IMR-90 (cell line): Measurements from ENCODE around the gene AMY1C. TPM values are rescaled to one million over a fixed set of nuclear protein-coding genes. Genes with fewer than 3 reads are reported as not detected.
"Not testable (repeated sequence)": the region's sequence is repeated elsewhere in the genome, so short reads cannot be mapped to it uniquely, and the experiment has no call there.

Source experiments
- ATAC-seq: fragments of 200-7000 bp; cut with Tn5 transposase; 2 replicates; pipeline ENCODE4 v1.9.1; 2020; ENCODE audit warnings: low read depth, mild to moderate bottlenecking, moderate library complexity
- BruUV-seq: library from RNA; stranded (reverse); fragments of 400-500 nt; replicated peaks from 2 replicates; lab custom pipeline; 2021; lab: Mats Ljungman, UMichigan
- CTCF ChIA-PET: fragments of 300-600 bp; formaldehyde crosslinking; extraction: SDS; loops from one replicate; lab custom pipeline; 2021; ENCODE audit warnings: antibody characterized with exemption; lab: Yijun Ruan, JAX
- POLR2A ChIA-PET: fragments of 300-600 bp; sonication (Branson Sonifier 250); formaldehyde crosslinking; loops from one replicate; lab custom pipeline; 2022; ENCODE audit warnings: antibody characterized with exemption; ENCODE audit not compliant: unreplicated experiment; lab: Charles Lee
- DNase-seq: peaks from one replicate; pipeline ENCODE4 v3.0.0; 2013
- H2AFZ ChIP-seq: replicated peaks from 2 replicates; pipeline ENCODE3; 2013; ENCODE audit warnings: low read length, mild to moderate bottlenecking; ENCODE audit not compliant: poor library complexity
- H2AK5ac ChIP-seq: 2 replicates; pipeline ENCODE4 v1.6.1; 2013; ENCODE audit warnings: low read depth, low read length, inconsistent platforms
- H2AK9ac ChIP-seq: replicated peaks from 2 replicates; pipeline ENCODE3; 2013; ENCODE audit warnings: mild to moderate bottlenecking, low read depth, low read length, moderate library complexity; ENCODE audit not compliant: poor library complexity
- H2BK120ac ChIP-seq: 2 replicates; pipeline ENCODE4 v1.6.1; 2013; ENCODE audit warnings: low read depth, low read length, inconsistent platforms
- H2BK15ac ChIP-seq: 3 replicates; pipeline ENCODE4 v1.6.1; 2013; ENCODE audit warnings: low read depth, low read length, inconsistent platforms
- H2BK20ac ChIP-seq: 2 replicates; pipeline ENCODE4 v1.6.1; 2013; ENCODE audit warnings: low read depth, mild to moderate bottlenecking, inconsistent platforms, low read length, moderate library complexity
- H2BK5ac ChIP-seq: 2 replicates; pipeline ENCODE4 v1.6.1; 2013; ENCODE audit warnings: mild to moderate bottlenecking, low read depth, low read length, inconsistent platforms; ENCODE audit not compliant: poor library complexity, severe bottlenecking
- H3K14ac ChIP-seq: replicated peaks from 2 replicates; pipeline ENCODE4 v1.6.1; 2013; ENCODE audit warnings: low read depth, low read length, inconsistent platforms
- H3K18ac ChIP-seq: 2 replicates; pipeline ENCODE4 v1.6.1; 2013; ENCODE audit warnings: low read depth, low read length, control low read depth
- H3K23ac ChIP-seq: 2 replicates; pipeline ENCODE4 v1.6.1; 2013; ENCODE audit warnings: low read depth, low read length, inconsistent platforms
- H3K27ac ChIP-seq: 2 replicates; pipeline ENCODE4 v1.5.1; 2013; ENCODE audit warnings: mild to moderate bottlenecking, control low read depth, low read length; ENCODE audit not compliant: insufficient read depth
- H3K27me3 ChIP-seq: 2 replicates; pipeline ENCODE4 v1.6.1; 2013; ENCODE audit warnings: low read length; ENCODE audit not compliant: control insufficient read depth, insufficient read depth
- H3K36me3 ChIP-seq: 2 replicates; pipeline ENCODE4 v1.6.1; 2013; ENCODE audit warnings: low read length, mixed read lengths; ENCODE audit not compliant: control insufficient read depth, insufficient read depth
- H3K4ac ChIP-seq: 2 replicates; pipeline ENCODE4 v1.6.1; 2013; ENCODE audit warnings: low read depth, low read length, inconsistent platforms
- H3K4me1 ChIP-seq: 2 replicates; pipeline ENCODE4 v1.6.1; 2013; ENCODE audit warnings: low read length, mixed read lengths; ENCODE audit not compliant: control insufficient read depth, insufficient read depth
- H3K4me2 ChIP-seq: 2 replicates; pipeline ENCODE4 v1.6.1; 2013; ENCODE audit warnings: low read depth, mild to moderate bottlenecking, control low read depth, low read length, moderate library complexity
- H3K4me3 ChIP-seq: 2 replicates; pipeline ENCODE4 v1.5.1; 2013; ENCODE audit warnings: low read depth, mild to moderate bottlenecking, control low read depth, low read length, moderate library complexity; ENCODE audit not compliant: insufficient read depth
- H3K56ac ChIP-seq: 2 replicates; pipeline ENCODE4 v1.6.1; 2013; ENCODE audit warnings: low read length, inconsistent platforms; ENCODE audit not compliant: insufficient read depth; ENCODE audit errors: extremely low read depth
- H3K79me1 ChIP-seq, 2 experiments: 2 replicates each; pipeline ENCODE4 v1.6.1; 2013; ENCODE audit warnings: low read length in 2 of 2, inconsistent platforms in 1 of 2, low read depth in 1 of 2
- H3K9ac ChIP-seq: 2 replicates; pipeline ENCODE4 v1.6.1; 2013; ENCODE audit warnings: low read depth, low read length, control low read depth
- H3K9me1 ChIP-seq: 2 replicates; pipeline ENCODE4 v1.6.1; 2013; ENCODE audit warnings: low read length, inconsistent platforms; ENCODE audit not compliant: insufficient read depth
- H3K9me3 ChIP-seq: 2 replicates; pipeline ENCODE4 v1.6.1; 2013; ENCODE audit warnings: low read length; ENCODE audit not compliant: control insufficient read depth, insufficient read depth
- H4K20me1 ChIP-seq: 2 replicates; pipeline ENCODE4 v1.6.1; 2013; ENCODE audit warnings: low read length, inconsistent platforms; ENCODE audit not compliant: insufficient read depth
- H4K5ac ChIP-seq: 2 replicates; pipeline ENCODE4 v1.6.1; 2013; ENCODE audit warnings: mild to moderate bottlenecking, low read depth, low read length, control low read depth
- H4K8ac ChIP-seq, 2 experiments: 2 replicates each; pipeline ENCODE4 v1.6.1; 2013; ENCODE audit warnings: low read depth in 2 of 2, low read length in 2 of 2, control low read depth in 1 of 2, inconsistent platforms in 1 of 2
- H4K91ac ChIP-seq: 2 replicates; pipeline ENCODE4 v1.6.1; 2013; ENCODE audit warnings: low read depth, low read length, inconsistent platforms; ENCODE audit not compliant: insufficient read depth
- WGBS, 2 experiments: methylation state at CpG; one replicate each; pipeline versions ENCODE4 v1.1.5 to v1.1.7; 2013; ENCODE audit warnings: missing lambda C conversion rate in 2 of 2; ENCODE audit not compliant: insufficient read length in 1 of 2; ENCODE audit errors: extremely low coverage in 2 of 2; 5-methylcytosine and 5-hydroxymethylcytosine counted together
- dilution Hi-C: fragments of 300-500 bp; cut with HindIII; formaldehyde crosslinking; loops from one replicate; pipeline ENCODE4 v1.14.3; 2018; ENCODE audit warnings: low sequenced_read_pairs; ENCODE audit not compliant: unreplicated experiment
- in situ Hi-C: fragments of 300-500 bp; cut with MboI; formaldehyde crosslinking; loops from 3 replicates; pipeline ENCODE4 v1.14.3; 2019; ENCODE audit warnings: low sequenced_read_pairs, inconsistent platforms, mixed read lengths
- intact Hi-C: fragments of 100-400 bp; cut with micrococcal nuclease; formaldehyde crosslinking; loops from 2 replicates; pipeline ENCODE4 v1.10.0; 2022
- polyA plus RNA-seq, 3 experiments: library from polyadenylated mRNA; depleted of rRNA; stranded (reverse); fragments of >200 nt; gene quantifications; 2 replicates each; pipeline ENCODE4 v1.2.3, GENCODE V29; 2012; ENCODE audit warnings: low replicate concordance in 1 of 3
- total RNA-seq: library from RNA; depleted of rRNA; stranded (reverse); fragments of >200 nt; gene quantifications from 2 replicates; pipeline ENCODE4 v1.2.3, GENCODE V29; 2012

Gene AMY1C
- total and polyA plus RNA-seq, 2 of the 4 experiments (the other 2 are of a cell fraction), result not detected

DNA sequence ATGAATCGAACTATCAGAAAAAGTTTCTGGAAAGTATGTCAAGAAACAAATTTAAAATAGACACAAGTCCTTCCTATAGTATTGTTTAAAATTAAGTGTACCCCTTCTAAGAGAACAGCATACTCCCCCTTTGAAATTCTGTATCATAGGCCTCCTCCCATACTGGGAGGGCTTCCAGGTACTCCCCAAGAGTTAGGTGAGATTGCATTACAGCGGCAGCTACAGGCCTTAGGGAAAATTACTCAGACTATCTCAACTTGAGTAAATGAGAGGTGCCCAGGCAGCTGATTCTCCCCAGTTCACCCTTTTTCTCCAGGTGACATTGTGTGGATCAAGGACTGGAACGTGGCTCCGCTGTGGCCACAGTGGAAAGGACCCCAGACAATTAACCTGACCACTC is 48.4 kb upstream of the AMY1C start:
- H3K27ac ChIP-seq, H3K9me3 ChIP-seq, BruUV-seq, H2AK9ac ChIP-seq, H3K4me1 ChIP-seq, DNase-seq, H3K56ac ChIP-seq, H3K9ac ChIP-seq, H4K91ac ChIP-seq, H3K27me3 ChIP-seq, POLR2A ChIA-PET, in situ Hi-C loops, H3K4me3 ChIP-seq, H3K4ac ChIP-seq, H3K79me1 ChIP-seq, intact Hi-C loops, H2AK5ac ChIP-seq, H4K20me1 ChIP-seq, ATAC-seq, H4K5ac ChIP-seq, H3K9me1 ChIP-seq, H3K14ac ChIP-seq, H4K8ac ChIP-seq, H2BK20ac ChIP-seq, H3K18ac ChIP-seq, dilution Hi-C loops, H2AFZ ChIP-seq, H2BK15ac ChIP-seq, CTCF ChIA-PET, H3K23ac ChIP-seq, H2BK5ac ChIP-seq, H3K36me3 ChIP-seq, H2BK120ac ChIP-seq, H3K4me2 ChIP-seq: not testable (repeated sequence)
- WGBS, 2 experiments, result no CpG with 5 or more reads among the region's 4 CpGs

DNA sequence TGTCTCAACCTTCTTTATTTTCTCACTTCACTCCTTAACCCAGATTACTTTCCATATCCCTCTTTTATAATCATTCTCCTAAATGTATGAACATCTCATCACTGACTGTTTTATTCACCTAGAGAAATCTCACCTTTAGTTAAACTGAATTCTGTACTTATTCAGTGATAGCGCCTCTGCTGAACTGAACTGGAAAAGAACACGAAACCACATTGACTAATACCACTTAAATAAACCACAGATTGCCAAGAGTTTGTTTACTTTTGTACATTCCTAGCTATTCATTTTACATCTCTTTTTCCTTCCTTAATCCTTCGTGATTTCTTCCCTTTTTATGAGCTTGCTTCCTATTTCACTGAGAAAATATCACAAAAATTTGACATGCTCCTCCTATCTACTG is 42.0 kb upstream of the AMY1C start:
- intact Hi-C loops, ATAC-seq, H2BK15ac ChIP-seq, H2BK5ac ChIP-seq, H2AK5ac ChIP-seq, H3K36me3 ChIP-seq, H3K23ac ChIP-seq, H3K9ac ChIP-seq, H3K18ac ChIP-seq, H2AFZ ChIP-seq, dilution Hi-C loops, H3K27ac ChIP-seq, CTCF ChIA-PET, H3K4me1 ChIP-seq, H2AK9ac ChIP-seq, in situ Hi-C loops, H4K5ac ChIP-seq, H3K4me2 ChIP-seq, H3K4ac ChIP-seq, H2BK20ac ChIP-seq, H2BK120ac ChIP-seq, H4K20me1 ChIP-seq, BruUV-seq, H4K8ac ChIP-seq, H4K91ac ChIP-seq, POLR2A ChIA-PET, H3K56ac ChIP-seq, H3K14ac ChIP-seq, H3K9me3 ChIP-seq, H3K9me1 ChIP-seq, H3K27me3 ChIP-seq, H3K4me3 ChIP-seq, H3K79me1 ChIP-seq, DNase-seq: not testable (repeated sequence)
- WGBS, 2 experiments, result no CpG with 5 or more reads among the region's 3 CpGs
